Spleen (tissue), 7 donors: Measurements from ENCODE around the gene TTC32.

Experiments used
- CTCF ChIP-seq, 11 experiments: fragments of 200-600 bp in 7 of 11; fragments of 450-650 bp in 4 of 11; sonication (generic) in 4 of 11; IDR thresholded peaks in 8 of 11; conservative IDR thresholded peaks in 3 of 11; 1 replicate in 7 of 11; 2 replicates in 4 of 11; pipeline versions ENCODE4 v1.4.0 to v1.8.0; 2016 to 2021; ENCODE audit warnings: antibody characterized with exemption in 11 of 11, inconsistent platforms in 4 of 11, mild to moderate bottlenecking in 1 of 11
- POLR2A ChIP-seq, 3 donors: fragments of 450-650 bp; IDR thresholded peaks; one replicate each; pipeline ENCODE4 v1.5.1; 2017; ENCODE audit warnings: antibody characterized with exemption in 3 of 3, mild to moderate bottlenecking in 1 of 3
- donor health status: DM: no; HTN: no; CAD: no; lungs with moderate emphysema.
- donor health status: DM: no; HTN: no; CAD: no.
- donor health status: DM: no; HTN: no; CAD: no.

GRCh38 chr2:19885791-19886190, 16.0 kb downstream of the TTC32 start:
- TF ChIP-seq POLR2A (IDR thresholded peaks at IDR 0.05): no peak
- no peak for TF ChIP-seq CTCF (IDR thresholded peaks at IDR 0.05 in 8 of 11, conservative IDR thresholded peaks at IDR 0.05 in 3 of 11)
